ENCODE data around the gene KDM4D.
"Not testable (repeated sequence)": the region's sequence is repeated elsewhere in the genome, so short reads cannot be mapped to it uniquely, and the experiment has no call there.

The KDM4D gene

DNA sequence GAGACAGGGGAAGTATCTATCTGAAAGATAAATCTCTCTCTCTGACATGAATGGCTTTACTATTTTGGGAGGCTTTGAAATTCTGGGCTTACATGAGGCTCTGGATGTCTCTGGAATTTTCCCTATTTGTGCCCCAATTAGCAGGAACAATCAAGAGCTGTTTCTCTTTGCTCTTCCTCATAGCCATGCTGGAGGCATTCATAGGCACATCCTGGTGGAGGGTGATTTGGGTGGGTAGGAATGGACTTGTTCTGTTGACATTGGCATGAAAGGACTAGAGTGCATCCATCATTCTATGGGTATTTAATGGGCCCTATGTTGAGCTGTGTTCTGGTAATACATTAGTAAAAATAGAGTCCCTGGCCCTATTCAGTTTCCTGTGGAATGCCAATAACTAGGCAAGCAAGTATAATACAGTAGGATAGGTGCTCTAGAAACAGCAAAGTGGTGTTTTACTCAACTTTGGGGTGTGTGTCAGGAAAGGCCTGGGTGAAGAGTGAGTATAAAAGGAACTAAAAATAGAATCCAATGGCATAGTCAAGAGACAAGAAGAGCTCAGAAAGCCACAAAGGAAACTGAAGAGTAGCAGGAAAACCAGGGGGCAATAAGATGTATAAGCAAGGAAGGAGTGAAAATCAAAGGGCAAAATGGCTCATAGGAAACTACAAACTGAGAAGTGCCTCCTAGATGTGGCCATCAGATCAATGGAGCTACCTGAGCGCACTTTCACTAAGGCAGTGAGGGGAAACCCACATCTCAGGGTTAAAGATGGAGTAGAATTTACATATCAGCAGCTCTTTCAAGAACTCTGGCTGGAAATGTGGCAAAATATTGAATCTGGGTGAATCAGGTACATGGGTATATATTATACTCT is 45.2 kb upstream of the KDM4D start:
- peaks cover 24% of the 10 kb centered on the region for H3K4me1 ChIP-seq (ENCODE audit: insufficient read depth, low read length)
- H4K20me1 ChIP-seq (ENCODE audit: insufficient read depth, low read length) = no peaks in the 10 kb centered on the region
- H3K79me2 ChIP-seq (ENCODE audit: insufficient read depth, low read length) = no peaks in the 10 kb centered on the region
- no peaks in the 10 kb centered on the region for H3K27me3 ChIP-seq (ENCODE audit: insufficient read depth, low read length, poor library complexity)
- DNase-seq (no peak), ATAC-seq (ENCODE audit: insufficient read depth, low read depth) (0 out of 3 replicates have a peak, but pooled peaks have one; percentile 16)
- no peak overlapping the region for H3K4me3 ChIP-seq (ENCODE audit: low read depth in 1 of 2, low read length in 2 of 2)
- no peak overlapping the region for H2AFZ ChIP-seq (ENCODE audit: low read depth, low read length)
- H3K27ac ChIP-seq (ENCODE audit: low read length) = no peak overlapping the region
- TF ChIP-seq CTCF (IDR thresholded peaks at IDR 0.05; ENCODE audit: borderline replicate concordance, extremely low read depth, low read length, poor library complexity, severe bottlenecking) (no peak), EZH2 (IDR thresholded peaks at IDR 0.05; ENCODE audit: borderline replicate concordance, low read depth, low read length, severe bottlenecking) (no peak)
- H3K9me3 ChIP-seq (ENCODE audit: insufficient read depth, low read length, severe bottlenecking) = peaks cover 6% of the 10 kb centered on the region
- H3K36me3 ChIP-seq (ENCODE audit: insufficient read depth, low read length) = no peaks in the 10 kb centered on the region
- no peak overlapping the region for H3K9ac ChIP-seq (ENCODE audit: low read depth, low read length)
- no peak overlapping the region for H3K4me2 ChIP-seq (ENCODE audit: insufficient read depth, low read length)

GRCh38 chr11:94932072-94932471 is 41.4 kb upstream of the KDM4D start:
- not testable (repeated sequence) for DNase-seq; H4K20me1 ChIP-seq (ENCODE audit: insufficient read depth, low read length); H3K4me3 ChIP-seq (ENCODE audit: low read depth in 1 of 2, low read length in 2 of 2); ATAC-seq (ENCODE audit: insufficient read depth, low read depth); H3K36me3 ChIP-seq (ENCODE audit: insufficient read depth, low read length); H3K9ac ChIP-seq (ENCODE audit: low read depth, low read length); H2AFZ ChIP-seq (ENCODE audit: low read depth, low read length); H3K27ac ChIP-seq (ENCODE audit: low read length); H3K27me3 ChIP-seq (ENCODE audit: insufficient read depth, low read length, poor library complexity); H3K4me2 ChIP-seq (ENCODE audit: insufficient read depth, low read length); H3K79me2 ChIP-seq (ENCODE audit: insufficient read depth, low read length); H3K9me3 ChIP-seq (ENCODE audit: insufficient read depth, low read length, severe bottlenecking)
- H3K4me1 ChIP-seq (ENCODE audit: insufficient read depth, low read length) = peaks cover 22% of the 10 kb centered on the region

- Histone ChIP-seq H3K4me2 (ENCODE audit: insufficient read depth, low read length) (no peak overlapping the region), H3K9ac (ENCODE audit: low read depth, low read length) (no peak overlapping the region)
Measured at GRCh38 chr11:94932503-94932902, 41.0 kb upstream of the KDM4D start.

More at GRCh38 chr11:94932503-94932902, 41.0 kb upstream of the KDM4D start:
- peaks cover 22% of the 10 kb centered on the region for H3K4me1 ChIP-seq (ENCODE audit: insufficient read depth, low read length)
- no peak overlapping the region for H3K4me3 ChIP-seq (ENCODE audit: low read depth in 1 of 2, low read length in 2 of 2)
- H3K36me3 ChIP-seq (ENCODE audit: insufficient read depth, low read length) = no peaks in the 10 kb centered on the region
- H4K20me1 ChIP-seq (ENCODE audit: insufficient read depth, low read length) = no peaks in the 10 kb centered on the region
- DNase-seq (no peak), ATAC-seq (ENCODE audit: insufficient read depth, low read depth) (no peak)
- no peak overlapping the region for H2AFZ ChIP-seq (ENCODE audit: low read depth, low read length)
- no peaks in the 10 kb centered on the region for H3K27me3 ChIP-seq (ENCODE audit: insufficient read depth, low read length, poor library complexity)
- no peaks in the 10 kb centered on the region for H3K9me3 ChIP-seq (ENCODE audit: insufficient read depth, low read length, severe bottlenecking)
- H3K27ac ChIP-seq (ENCODE audit: low read length) = no peak overlapping the region
- H3K79me2 ChIP-seq (ENCODE audit: insufficient read depth, low read length) = no peaks in the 10 kb centered on the region
- TF ChIP-seq CTCF (IDR thresholded peaks at IDR 0.05; ENCODE audit: borderline replicate concordance, extremely low read depth, low read length, poor library complexity, severe bottlenecking) = no peak
- no peak for TF ChIP-seq EZH2 (IDR thresholded peaks at IDR 0.05; ENCODE audit: borderline replicate concordance, low read depth, low read length, severe bottlenecking)
